Mesenchymal stem cell (in vitro differentiated cells and primary cell): Measurements from ENCODE around the gene PODXL2.
A peak's percentile ranks its signal among the peaks of the same experiment; 100 is the strongest.

ENCODE experiments used
- DNase-seq: peaks from one replicate; pipeline ENCODE4 v3.0.0-alpha.2; 2013
- H2AFZ ChIP-seq: one replicate; pipeline ENCODE4 v1.6.1; 2013; ENCODE audit warnings: low read depth, mild to moderate bottlenecking, control low read depth, inconsistent platforms, low read length, moderate library complexity
- H2AK5ac ChIP-seq: 2 replicates; pipeline ENCODE4 v1.6.1; 2013; ENCODE audit warnings: low read length, moderate library complexity, mild to moderate bottlenecking, inconsistent platforms; ENCODE audit not compliant: severe bottlenecking
- H2BK120ac ChIP-seq: one replicate; pipeline ENCODE4 v1.6.1; 2013; ENCODE audit warnings: low read depth, mild to moderate bottlenecking, inconsistent platforms, low read length, moderate library complexity
- H2BK12ac ChIP-seq, 2 experiments: one replicate each; pipeline ENCODE4 v1.6.1; 2013; ENCODE audit warnings: inconsistent platforms in 2 of 2, low read length in 2 of 2, mild to moderate bottlenecking in 2 of 2, moderate library complexity in 2 of 2, control low read depth in 1 of 2
- H2BK15ac ChIP-seq: one replicate; pipeline ENCODE4 v1.6.1; 2013; ENCODE audit warnings: mild to moderate bottlenecking, low read depth, inconsistent platforms; ENCODE audit not compliant: poor library complexity, severe bottlenecking
- H2BK5ac ChIP-seq: 2 replicates; pipeline ENCODE4 v1.6.1; 2013; ENCODE audit warnings: low read depth, mild to moderate bottlenecking, low read length, control low read depth, inconsistent platforms; ENCODE audit not compliant: poor library complexity, severe bottlenecking
- H3K14ac ChIP-seq, 2 experiments: one replicate each; pipeline ENCODE4 v1.6.1; 2013; ENCODE audit warnings: inconsistent platforms in 2 of 2, low read length in 2 of 2, control low read depth in 1 of 2, mild to moderate bottlenecking in 1 of 2, moderate library complexity in 1 of 2
- H3K18ac ChIP-seq, 2 experiments: one replicate each; pipeline ENCODE4 v1.6.1; 2013; ENCODE audit warnings: inconsistent platforms in 2 of 2, low read length in 2 of 2, control low read depth in 1 of 2, low read depth in 1 of 2, mild to moderate bottlenecking in 1 of 2
- H3K23ac ChIP-seq, 2 experiments: one replicate each; pipeline ENCODE4 v1.6.1; 2013; ENCODE audit warnings: inconsistent platforms in 2 of 2, low read length in 2 of 2, mild to moderate bottlenecking in 2 of 2, moderate library complexity in 2 of 2, control low read depth in 1 of 2
- H3K27ac ChIP-seq: 2 replicates; pipeline ENCODE4 v1.5.1; 2013; ENCODE audit warnings: mild to moderate bottlenecking, moderate library complexity, low read length, control low read depth, inconsistent platforms; ENCODE audit not compliant: poor library complexity, severe bottlenecking
- H3K27me3 ChIP-seq, 2 experiments: 2 replicates each; pipeline versions ENCODE4 v1.6.1 to v1.7.0; 2013; ENCODE audit warnings: low read length in 2 of 2, mild to moderate bottlenecking in 2 of 2, moderate library complexity in 2 of 2, control low read depth in 1 of 2, inconsistent platforms in 1 of 2; ENCODE audit not compliant: control insufficient read depth in 1 of 2, insufficient read depth in 1 of 2
- H3K36me3 ChIP-seq, 2 experiments: 2 replicates each; pipeline versions ENCODE4 v1.6.1 to v1.7.0; 2013; ENCODE audit warnings: low read length in 2 of 2, control low read depth in 1 of 2, inconsistent platforms in 1 of 2, low read depth in 1 of 2, mild to moderate bottlenecking in 1 of 2; ENCODE audit not compliant: insufficient read depth in 2 of 2, control insufficient read depth in 1 of 2
- H3K4ac ChIP-seq, 2 experiments: one replicate each; pipeline ENCODE4 v1.6.1; 2013; ENCODE audit warnings: inconsistent platforms in 2 of 2, low read length in 2 of 2, mild to moderate bottlenecking in 2 of 2, moderate library complexity in 2 of 2, control low read depth in 1 of 2, low read depth in 1 of 2
- H3K4me1 ChIP-seq: 2 replicates; pipeline ENCODE4 v1.6.1; 2013; ENCODE audit warnings: low read depth, low read length, control low read depth; ENCODE audit not compliant: control insufficient read depth, insufficient read depth
- H3K4me2 ChIP-seq: 2 replicates; pipeline ENCODE4 v1.6.1; 2013; ENCODE audit warnings: low read length, mild to moderate bottlenecking, inconsistent platforms; ENCODE audit not compliant: poor library complexity, severe bottlenecking
- H3K4me3 ChIP-seq, 2 experiments: 2 replicates each; pipeline versions ENCODE4 v1.5.1 to v1.7.0; 2013; ENCODE audit warnings: low read length in 2 of 2, mild to moderate bottlenecking in 2 of 2, control low read depth in 1 of 2, low read depth in 1 of 2; ENCODE audit not compliant: insufficient read depth in 1 of 2
- H3K79me1 ChIP-seq: replicated peaks from 2 replicates; pipeline ENCODE4 v1.6.1; 2013; ENCODE audit warnings: mild to moderate bottlenecking, control low read depth, low read length, inconsistent platforms; ENCODE audit not compliant: poor library complexity, severe bottlenecking
- H3K9ac ChIP-seq: 2 replicates; pipeline ENCODE4 v1.7.0; 2013; ENCODE audit warnings: mild to moderate bottlenecking, low read length, moderate library complexity
- H3K9me3 ChIP-seq: 2 replicates; pipeline ENCODE4 v1.7.0; 2013; ENCODE audit warnings: mild to moderate bottlenecking, low read length; ENCODE audit not compliant: control insufficient read depth
- H4K8ac ChIP-seq: one replicate; pipeline ENCODE4 v1.6.1; 2013; ENCODE audit warnings: inconsistent platforms, mild to moderate bottlenecking, low read length, moderate library complexity
- H4K91ac ChIP-seq: one replicate; pipeline ENCODE4 v1.6.1; 2013; ENCODE audit warnings: mild to moderate bottlenecking, low read length, inconsistent platforms
- WGBS: methylation state at CpG from one replicate; pipeline ENCODE4 v1.1.7; 2013; ENCODE audit warnings: mixed read lengths; 5-methylcytosine and 5-hydroxymethylcytosine counted together

The PODXL2 gene

DNA sequence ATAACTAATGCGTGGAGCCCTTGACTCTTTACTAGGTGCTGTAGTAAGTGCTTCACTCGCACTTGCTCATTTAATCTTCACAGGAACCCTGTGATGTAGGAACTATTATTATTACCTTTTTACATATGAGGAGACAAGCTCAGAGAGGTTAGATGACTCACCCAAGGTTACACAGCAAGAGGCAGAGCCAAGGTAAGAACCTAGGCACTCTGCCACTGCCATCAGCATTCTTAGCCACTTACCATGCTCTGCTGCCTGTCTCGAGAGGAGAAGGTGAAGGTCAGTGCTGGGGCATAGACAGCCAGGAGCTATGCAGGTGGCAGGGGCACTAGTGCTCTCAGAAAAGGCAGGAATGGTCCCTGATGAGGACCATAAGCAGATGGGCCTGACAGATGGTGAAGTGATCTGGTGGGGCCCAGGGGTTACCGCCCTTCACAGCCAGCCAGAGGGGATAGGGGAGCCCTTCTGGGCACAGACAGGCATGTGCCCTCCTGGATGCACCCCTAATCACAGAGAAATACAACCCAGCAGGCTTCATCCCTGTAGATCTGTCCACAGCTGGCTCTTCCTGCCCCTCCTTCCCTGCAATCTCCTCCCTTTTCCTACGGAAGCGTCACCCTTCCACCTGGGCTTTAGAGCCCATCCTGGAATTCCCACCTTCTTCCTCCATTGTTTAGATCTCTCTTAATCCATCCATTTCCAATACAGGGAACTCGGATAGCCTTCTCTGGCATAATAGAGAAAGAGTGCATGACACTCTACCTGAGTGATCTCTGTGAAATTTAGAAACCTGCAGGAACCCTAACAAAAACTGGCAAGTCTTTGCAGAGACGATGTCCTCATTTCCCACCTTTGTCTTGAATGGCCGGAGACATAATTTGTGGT is 70.7 kb downstream of the PODXL2 start:
- peaks cover 44% of the 10 kb centered on the region for H3K4me1 ChIP-seq
- H4K91ac ChIP-seq = peak overlapping the region; percentile 57
- no peak overlapping the region for H3K4me3 ChIP-seq
- H3K23ac ChIP-seq = no peak overlapping the region
- WGBS = 90% methylated on average over 9 of the region's 9 CpGs
- H2BK12ac ChIP-seq = peak overlapping the region; percentile 51 to 72
- peak overlapping the region; percentile 60 for H4K8ac ChIP-seq
- H3K4me2 ChIP-seq = no peak overlapping the region
- peak overlapping the region; percentile 64 for H3K9ac ChIP-seq
- no peak overlapping the region for H2BK15ac ChIP-seq
- H3K14ac ChIP-seq = no peak overlapping the region
- no peak overlapping the region for H2BK120ac ChIP-seq
- H2BK5ac ChIP-seq = no peak overlapping the region
- H3K9me3 ChIP-seq = no peaks in the 10 kb centered on the region
- no peak overlapping the region for H3K18ac ChIP-seq
- no peaks in the 10 kb centered on the region for H3K27me3 ChIP-seq
- H3K27ac ChIP-seq = peak overlapping the region; percentile 19
- H2AFZ ChIP-seq = no peak overlapping the region
- no peak for DNase-seq
- H3K4ac ChIP-seq = no peak overlapping the region
- peaks cover 33% of the 10 kb centered on the region for H3K79me1 ChIP-seq
- peaks cover 4 to 38% of the 10 kb centered on the region in 2 experiments for H3K36me3 ChIP-seq
- peak overlapping the region; percentile 11 for H2AK5ac ChIP-seq

DNA sequence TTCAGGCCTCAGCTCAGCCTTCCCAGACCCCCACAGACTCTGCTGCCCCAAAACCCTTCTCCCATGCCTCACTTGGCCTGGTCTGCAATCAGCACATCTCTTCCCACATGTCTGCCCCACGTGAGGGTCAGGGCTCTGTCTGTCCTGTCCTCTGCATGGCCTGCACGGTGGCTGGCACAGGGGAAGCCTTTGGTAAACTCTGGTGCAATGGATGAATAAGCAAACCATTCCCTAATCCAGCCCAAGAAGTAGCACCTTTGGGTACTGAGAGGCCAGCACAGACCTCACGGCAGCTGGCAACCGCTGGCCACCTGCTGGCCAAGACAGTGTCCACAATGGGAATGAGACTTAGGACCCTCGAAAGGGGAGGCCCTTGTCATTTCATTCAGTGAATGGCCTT is 71.4 kb downstream of the PODXL2 start:
- H3K4ac ChIP-seq = no peak overlapping the region
- no peaks in the 10 kb centered on the region for H3K27me3 ChIP-seq
- H2BK120ac ChIP-seq = no peak overlapping the region
- H2AFZ ChIP-seq = no peak overlapping the region
- DNase-seq = no peak
- peaks cover 42% of the 10 kb centered on the region for H3K4me1 ChIP-seq
- H3K79me1 ChIP-seq = peaks cover 29% of the 10 kb centered on the region
- no peak overlapping the region for H3K23ac ChIP-seq
- no peak overlapping the region for H3K9ac ChIP-seq
- 80% methylated on average over 5 of the region's 5 CpGs for WGBS
- peak overlapping the region in 1 of 2 experiments; percentile 53 for H3K14ac ChIP-seq
- no peak overlapping the region for H2AK5ac ChIP-seq
- no peak overlapping the region for H3K27ac ChIP-seq
- H3K4me2 ChIP-seq = no peak overlapping the region
- H3K4me3 ChIP-seq = no peak overlapping the region
- no peaks in the 10 kb centered on the region for H3K9me3 ChIP-seq
- H2BK12ac ChIP-seq = no peak overlapping the region
- peaks cover 7 to 32% of the 10 kb centered on the region in 2 experiments for H3K36me3 ChIP-seq
- H3K18ac ChIP-seq = no peak overlapping the region
- H4K8ac ChIP-seq = peak overlapping the region; percentile 19
- no peak overlapping the region for H2BK5ac ChIP-seq
- H2BK15ac ChIP-seq = no peak overlapping the region
- H4K91ac ChIP-seq = no peak overlapping the region

DNA sequence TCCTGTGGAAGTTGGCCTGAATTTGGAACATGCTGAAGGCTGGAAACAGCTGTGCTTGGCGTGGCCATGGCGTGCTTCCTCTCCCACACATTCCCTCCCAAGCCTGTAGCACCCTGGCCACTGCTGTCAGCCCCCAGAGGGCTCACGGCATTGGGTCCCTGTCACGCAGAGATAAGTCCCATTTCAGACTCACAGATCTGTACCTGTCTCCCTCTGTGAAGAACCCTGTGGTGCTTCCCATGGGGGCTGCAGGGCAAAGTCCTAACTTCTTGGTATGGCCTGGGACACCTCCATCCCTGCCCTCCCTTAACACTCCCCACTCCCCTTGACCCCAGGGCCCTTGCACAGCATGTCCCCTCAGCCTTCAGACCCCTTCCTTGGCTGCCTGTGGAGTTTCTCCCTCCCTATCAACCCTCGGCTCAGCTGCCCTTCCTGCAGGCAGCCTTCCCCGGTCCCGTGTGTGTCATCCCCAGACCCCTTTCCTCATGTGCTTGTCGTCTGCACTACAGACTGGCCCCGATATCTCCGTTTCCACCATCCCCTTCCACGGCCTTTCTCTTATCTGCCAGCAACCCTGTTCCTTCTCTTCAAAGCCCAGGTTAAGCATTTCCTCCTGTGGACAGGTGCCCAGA is 72.4 kb downstream of the PODXL2 start:
- Histone ChIP-seq H3K4ac (no peak overlapping the region), H3K79me1 (peaks cover 33% of the 10 kb centered on the region), H2AFZ (no peak overlapping the region), H3K27me3 (no peaks in the 10 kb centered on the region), H2AK5ac (no peak overlapping the region), H3K27ac (no peak overlapping the region), H2BK120ac (no peak overlapping the region), H4K91ac (no peak overlapping the region), H3K4me1 (peaks cover 38% of the 10 kb centered on the region), H3K18ac (no peak overlapping the region), H3K4me3 (no peak overlapping the region), H3K9me3 (no peaks in the 10 kb centered on the region), H4K8ac (no peak overlapping the region), H3K36me3 (peaks cover 14 to 38% of the 10 kb centered on the region in 2 experiments), H3K4me2 (no peak overlapping the region), H3K23ac (no peak overlapping the region), H3K9ac (no peak overlapping the region), H2BK15ac (no peak overlapping the region), H3K14ac (no peak overlapping the region), H2BK12ac (no peak overlapping the region), H2BK5ac (no peak overlapping the region)
- WGBS = 89% methylated on average over 11 of the region's 11 CpGs
- no peak for DNase-seq

DNA sequence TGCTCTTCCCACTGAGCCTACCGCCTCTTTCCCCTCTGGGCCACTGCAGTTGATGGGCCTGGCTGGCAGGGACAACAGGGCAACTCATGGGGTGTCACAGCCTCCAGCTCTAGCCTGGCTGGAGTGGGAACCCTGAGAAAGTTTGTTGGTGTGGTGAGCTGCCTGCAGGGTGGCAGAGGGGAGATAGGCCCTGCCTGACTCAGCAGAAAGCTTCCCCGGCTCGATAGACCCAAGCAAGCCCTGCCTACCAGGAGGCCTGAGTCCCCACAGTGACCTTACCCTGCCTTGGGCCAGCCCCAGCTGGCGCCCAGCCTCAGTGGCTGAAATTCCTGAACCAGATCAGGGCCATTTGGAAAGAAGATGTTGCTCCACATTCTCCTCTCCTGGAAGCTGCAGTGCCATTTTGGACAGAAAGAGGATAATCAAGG is 73.2 kb downstream of the PODXL2 start:
- no peak overlapping the region for H3K4me2 ChIP-seq
- DNase-seq = no peak
- peak overlapping the region; percentile 56 for H2BK15ac ChIP-seq
- 93% methylated on average over 4 of the region's 4 CpGs for WGBS
- peaks cover 38% of the 10 kb centered on the region for H3K79me1 ChIP-seq
- H2AFZ ChIP-seq = no peak overlapping the region
- H3K4ac ChIP-seq = no peak overlapping the region
- H3K9ac ChIP-seq = peak overlapping the region; percentile 24
- H3K14ac ChIP-seq = no peak overlapping the region
- peak overlapping the region in 1 of 2 experiments; percentile 61 for H2BK12ac ChIP-seq
- no peak overlapping the region for H3K27ac ChIP-seq
- no peak overlapping the region for H3K18ac ChIP-seq
- peaks cover 35% of the 10 kb centered on the region for H3K4me1 ChIP-seq
- H3K9me3 ChIP-seq = no peaks in the 10 kb centered on the region
- H2AK5ac ChIP-seq = peak overlapping the region; percentile 51
- peak overlapping the region; percentile 32 for H4K91ac ChIP-seq
- H3K36me3 ChIP-seq = peaks cover 22 to 45% of the 10 kb centered on the region in 2 experiments
- H3K23ac ChIP-seq = no peak overlapping the region
- H4K8ac ChIP-seq = no peak overlapping the region
- no peak overlapping the region for H2BK120ac ChIP-seq
- H3K27me3 ChIP-seq = no peaks in the 10 kb centered on the region
- H3K4me3 ChIP-seq = no peak overlapping the region
- no peak overlapping the region for H2BK5ac ChIP-seq
